HUES64 (cell line): Measurements from ENCODE around the gene MAGI1.

Experiments used
- H3K27ac ChIP-seq: 2 replicates; pipeline ENCODE4 v1.7.0; 2013; ENCODE audit warnings: low read depth, low read length, inconsistent platforms
- H3K27me3 ChIP-seq: 2 replicates; pipeline ENCODE4 v1.6.1; 2013; ENCODE audit warnings: mild to moderate bottlenecking, low read length; ENCODE audit not compliant: insufficient read depth
- H3K36me3 ChIP-seq: 2 replicates; pipeline ENCODE4 v1.6.1; 2013; ENCODE audit warnings: mild to moderate bottlenecking, low read length; ENCODE audit not compliant: insufficient read depth
- H3K4me1 ChIP-seq: 2 replicates; pipeline ENCODE4 v1.6.1; 2013; ENCODE audit warnings: mild to moderate bottlenecking, low read length, moderate library complexity; ENCODE audit not compliant: insufficient read depth
- H3K4me3 ChIP-seq: 2 replicates; pipeline ENCODE4 v1.5.1; 2013; ENCODE audit warnings: mild to moderate bottlenecking, low read length, moderate library complexity
- H3K9ac ChIP-seq: 2 replicates; pipeline ENCODE4 v1.6.1; 2013; ENCODE audit warnings: mild to moderate bottlenecking, low read depth, low read length
- H3K9me3 ChIP-seq: 2 replicates; pipeline ENCODE4 v1.6.1; 2013; ENCODE audit warnings: low read depth, low read length; ENCODE audit not compliant: insufficient read depth
- WGBS: fragments of 150-250, 120-280 bp; methylation state at CpG from one replicate; pipeline ENCODE4 v1.1.7; 2013; ENCODE audit warnings: missing lambda C conversion rate; 5-methylcytosine and 5-hydroxymethylcytosine counted together

MAGI1 gene

DNA sequence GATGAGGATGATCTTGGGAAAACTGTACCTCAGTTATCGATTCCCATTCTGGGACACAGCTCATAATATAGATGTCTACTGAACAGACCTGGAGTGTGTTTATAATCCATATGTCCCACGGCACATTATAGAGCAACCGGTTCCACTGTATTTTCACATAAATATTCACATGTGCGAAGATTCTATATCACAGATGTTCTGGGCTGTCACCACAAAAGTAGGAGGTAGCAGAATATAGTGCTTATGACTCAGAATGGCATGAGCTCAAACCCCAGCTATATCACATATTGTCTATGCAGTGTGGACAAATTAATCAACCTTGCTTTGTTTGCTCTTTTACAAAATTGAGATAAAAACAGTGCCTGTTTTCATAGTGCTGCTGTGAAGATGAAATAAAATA is 710.6 kb downstream of the MAGI1 start:
- no peaks in the 10 kb centered on the region for H3K4me1 ChIP-seq
- H3K27ac ChIP-seq = no peak overlapping the region
- no peak overlapping the region for H3K4me3 ChIP-seq
- no peak overlapping the region for H3K9ac ChIP-seq
- no peaks in the 10 kb centered on the region for H3K36me3 ChIP-seq
- WGBS = 96% methylated on average over 4 of the region's 4 CpGs
- no peaks in the 10 kb centered on the region for H3K27me3 ChIP-seq
- H3K9me3 ChIP-seq = no peaks in the 10 kb centered on the region

DNA sequence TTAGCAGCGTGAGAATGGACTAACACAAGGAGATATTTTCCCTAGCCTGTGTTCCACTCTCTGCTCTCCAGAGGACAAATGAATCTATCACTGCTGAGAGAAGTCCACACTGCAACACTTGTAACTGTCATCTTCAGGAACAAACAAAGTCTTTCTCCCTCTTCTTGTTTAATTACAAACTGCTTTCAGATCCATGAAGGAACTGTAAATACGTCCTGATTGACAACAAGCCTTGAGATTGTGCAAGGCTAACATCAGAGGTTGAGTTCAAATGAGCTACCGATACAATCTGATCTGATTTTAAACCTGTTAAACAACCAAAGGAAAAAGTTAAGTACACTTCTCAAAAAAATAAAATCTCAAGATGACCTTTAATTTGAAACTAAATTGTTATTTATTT is 712.1 kb downstream of the MAGI1 start:
- WGBS = 91% methylated on average over 3 of the region's 3 CpGs

DNA sequence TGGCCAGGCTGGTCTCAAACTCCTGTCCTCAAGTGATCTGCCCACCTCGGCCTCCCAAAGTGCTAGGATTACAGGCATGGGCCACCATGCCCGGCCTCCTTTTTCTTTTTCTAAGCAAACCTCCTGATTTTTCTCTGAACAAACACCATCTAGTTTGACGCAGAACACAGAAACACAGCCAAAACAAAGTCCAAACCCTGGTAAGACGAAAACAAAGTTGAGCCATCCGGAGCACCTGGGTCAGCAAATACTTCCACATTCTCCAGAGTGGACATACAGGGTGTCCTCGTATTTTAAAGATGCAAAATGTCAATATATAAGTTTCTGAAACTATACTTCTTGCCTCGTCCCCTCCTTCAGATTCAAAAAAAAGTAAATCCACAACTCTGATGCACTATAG is 715.8 kb downstream of the MAGI1 start:
- Histone ChIP-seq H3K4me3 (no peak overlapping the region), H3K27ac (no peak overlapping the region), H3K4me1 (no peaks in the 10 kb centered on the region), H3K9ac (no peak overlapping the region), H3K9me3 (peaks cover 3% of the 10 kb centered on the region; the same call in 1 of the 2 replicates), H3K36me3 (no peaks in the 10 kb centered on the region), H3K27me3 (no peaks in the 10 kb centered on the region)
- WGBS = 93% methylated on average over 7 of the region's 7 CpGs

More for the DNA sequence above, 712.1 kb downstream of the MAGI1 start:
- Histone ChIP-seq H3K9ac (no peak overlapping the region), H3K27ac (no peak overlapping the region), H3K4me3 (no peak overlapping the region), H3K4me1 (no peaks in the 10 kb centered on the region), H3K27me3 (no peaks in the 10 kb centered on the region), H3K36me3 (no peaks in the 10 kb centered on the region), H3K9me3 (no peaks in the 10 kb centered on the region)

GRCh38 chr3:65318231-65318630 is 720.5 kb downstream of the MAGI1 start:
- Histone ChIP-seq H3K27ac (no peak overlapping the region), H3K9me3 (peaks cover 3% of the 10 kb centered on the region; the same call in 1 of the 2 replicates), H3K4me3 (no peak overlapping the region), H3K27me3 (no peaks in the 10 kb centered on the region), H3K9ac (no peak overlapping the region), H3K4me1 (no peaks in the 10 kb centered on the region), H3K36me3 (no peaks in the 10 kb centered on the region)
- WGBS = 93% methylated on average over 1 of the region's 1 CpG

GRCh38 chr3:65314916-65315315 is 723.8 kb downstream of the MAGI1 start:
- H3K9me3 ChIP-seq = no peaks in the 10 kb centered on the region
- H3K27ac ChIP-seq = no peak overlapping the region
- H3K4me3 ChIP-seq = no peak overlapping the region
- H3K9ac ChIP-seq = no peak overlapping the region
- H3K27me3 ChIP-seq = no peaks in the 10 kb centered on the region
- WGBS = 79% methylated on average over 1 of the region's 1 CpG
- no peaks in the 10 kb centered on the region for H3K4me1 ChIP-seq
- H3K36me3 ChIP-seq = no peaks in the 10 kb centered on the region

- no peaks in the 10 kb centered on the region for H3K27me3 ChIP-seq
- H3K4me3 ChIP-seq = no peak overlapping the region
- H3K4me1 ChIP-seq = no peaks in the 10 kb centered on the region
- WGBS = 96% methylated on average over 4 of the region's 4 CpGs
- H3K9ac ChIP-seq = no peak overlapping the region
- no peak overlapping the region for H3K27ac ChIP-seq
- H3K36me3 ChIP-seq = no peaks in the 10 kb centered on the region
- no peaks in the 10 kb centered on the region for H3K9me3 ChIP-seq
These were observed 724.4 kb downstream of the MAGI1 start for GRCh38 chr3:65314269-65314668.

DNA sequence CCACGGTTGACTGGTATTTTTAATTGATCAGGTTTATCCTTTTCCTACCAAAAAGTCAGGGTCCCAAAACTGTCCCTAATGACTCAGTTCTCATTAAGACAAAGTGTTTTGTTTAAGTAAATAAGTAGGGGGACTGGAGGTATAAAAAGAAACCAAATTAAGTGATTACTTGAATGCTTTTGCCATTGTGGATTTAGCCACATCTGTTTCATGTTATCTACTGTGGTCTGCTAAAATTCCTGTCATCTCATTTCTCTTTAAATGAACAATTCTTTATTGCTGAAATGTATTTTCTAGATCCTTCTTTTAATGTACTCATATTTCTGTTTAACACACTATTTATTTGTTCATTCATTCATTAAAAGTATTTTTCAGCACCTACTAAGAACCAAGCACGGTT is 725.1 kb downstream of the MAGI1 start:
- no peak overlapping the region for H3K27ac ChIP-seq
- no peaks in the 10 kb centered on the region for H3K9me3 ChIP-seq
- H3K27me3 ChIP-seq = no peaks in the 10 kb centered on the region
- 98% methylated on average over 2 of the region's 2 CpGs for WGBS
- H3K36me3 ChIP-seq = no peaks in the 10 kb centered on the region
- H3K4me3 ChIP-seq = no peak overlapping the region
- no peak overlapping the region for H3K9ac ChIP-seq
- H3K4me1 ChIP-seq = no peaks in the 10 kb centered on the region

DNA sequence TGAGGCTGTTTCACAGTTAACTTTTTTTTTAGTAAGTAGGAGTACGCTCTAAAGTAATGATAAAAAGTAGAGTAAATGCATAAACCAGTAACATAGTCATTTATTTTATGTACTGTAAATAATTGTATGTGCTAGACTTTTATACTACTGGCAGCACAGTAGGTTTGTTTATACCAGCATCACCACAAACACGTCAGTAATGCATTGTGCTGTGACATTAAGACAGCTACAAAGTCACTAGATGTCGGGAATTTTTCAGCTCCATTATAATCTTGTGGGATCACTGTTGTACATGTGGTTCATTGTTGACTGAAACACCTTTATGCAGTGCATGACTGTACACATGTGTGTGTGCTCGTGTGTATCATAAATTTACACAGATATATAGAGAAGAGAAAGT is 732.9 kb downstream of the MAGI1 start:
- Histone ChIP-seq H3K27ac (no peak overlapping the region), H3K4me3 (no peak overlapping the region), H3K9me3 (no peaks in the 10 kb centered on the region), H3K9ac (no peak overlapping the region), H3K27me3 (no peaks in the 10 kb centered on the region), H3K4me1 (no peaks in the 10 kb centered on the region), H3K36me3 (no peaks in the 10 kb centered on the region)
- 85% methylated on average over 3 of the region's 4 CpGs for WGBS
